Kidney capillary endothelial cell (primary cell): ENCODE measurements around the gene ADARB2.

ENCODE experiments used
- DNase-seq: peaks from one replicate; pipeline ENCODE4 v3.0.0-alpha.2; 2018; ENCODE audit warnings: low spot score

Gene ADARB2

DNA sequence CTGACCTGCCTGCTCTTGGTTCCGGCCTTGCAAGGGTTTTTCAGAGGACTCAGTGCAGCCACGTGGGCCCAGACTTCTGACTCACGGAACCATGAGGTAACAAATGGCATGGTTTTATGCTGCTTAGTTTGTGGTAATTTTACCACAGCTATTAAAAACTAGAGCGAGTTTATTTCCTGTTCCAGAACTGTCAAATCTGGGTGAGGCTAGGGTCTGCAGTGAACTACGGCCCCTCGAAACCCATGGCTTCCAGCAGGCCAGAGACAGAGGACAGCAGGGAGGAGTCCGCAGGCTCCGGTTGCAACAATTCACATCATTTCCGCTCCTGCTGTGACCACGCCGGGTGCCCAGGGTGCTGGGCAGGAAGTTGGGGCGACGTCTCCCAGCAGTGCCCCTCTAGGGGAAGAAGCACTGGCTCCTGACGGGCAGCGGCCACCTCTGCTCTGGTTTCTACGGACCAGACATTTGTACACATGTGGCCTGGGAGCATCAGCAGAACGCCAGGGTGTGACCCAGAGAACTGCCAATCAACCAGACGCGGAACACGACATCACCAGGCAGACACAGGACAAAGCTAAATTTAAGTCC lies 74.8 kb downstream of the ADARB2 start:
- no peak for DNase-seq

GRCh38 chr10:1661859-1662437 lies 75.4 kb downstream of the ADARB2 start:
- DNase-seq = no peak

DNA sequence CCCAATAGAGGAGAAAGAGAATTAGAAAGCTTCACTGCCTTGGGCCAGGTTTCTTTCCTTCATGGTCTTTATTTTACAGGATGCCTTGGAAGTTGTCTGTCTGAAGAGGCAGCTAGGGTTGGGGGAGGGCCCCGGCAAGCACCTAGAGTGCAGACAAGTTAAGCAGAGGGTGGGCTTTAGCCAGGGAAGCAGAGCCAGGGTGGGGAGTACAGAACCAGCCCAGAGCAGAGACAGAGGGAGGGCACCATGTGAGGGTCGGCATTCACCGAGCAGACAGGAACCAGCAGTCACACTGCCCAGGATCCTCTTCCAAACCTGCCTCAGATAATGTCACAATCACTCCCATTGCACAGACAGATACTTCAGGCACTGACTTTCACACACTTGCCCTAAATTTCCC lies 75.9 kb downstream of the ADARB2 start:
- no peak for DNase-seq

- no peak for DNase-seq
Observed at GRCh38 chr10:1660815-1661214, 76.5 kb downstream of the ADARB2 start.

GRCh38 chr10:1660386-1660785 lies 76.9 kb downstream of the ADARB2 start:
- DNase-seq = no peak

DNA sequence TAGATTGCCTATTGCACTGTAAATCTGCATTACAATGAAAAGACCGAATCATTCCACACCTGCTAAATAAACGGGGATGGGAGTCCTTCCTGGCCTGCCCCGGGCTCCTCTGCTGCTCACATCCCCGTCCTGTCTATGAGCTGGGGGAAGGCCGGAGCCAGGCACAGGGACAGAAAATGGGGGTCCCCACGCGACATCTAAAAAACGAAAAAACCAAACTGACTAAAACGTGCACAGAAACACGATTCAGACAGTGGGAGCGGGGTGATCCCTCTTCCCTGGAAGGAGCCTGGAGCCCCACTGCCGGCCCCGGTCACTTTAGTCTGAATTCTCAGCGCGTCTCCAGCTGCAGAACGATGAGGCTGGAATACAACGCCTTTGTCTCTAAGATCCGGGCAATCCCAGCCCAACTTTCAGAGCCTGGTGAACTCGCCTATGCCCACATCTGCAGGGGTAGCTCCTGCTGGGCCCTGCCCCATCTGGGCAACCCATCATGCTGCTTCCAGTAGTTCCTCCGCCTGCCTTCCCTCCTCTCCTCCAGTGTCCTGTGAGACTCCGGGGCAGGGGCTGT lies 78.0 kb downstream of the ADARB2 start:
- DNase-seq = no peak

DNA sequence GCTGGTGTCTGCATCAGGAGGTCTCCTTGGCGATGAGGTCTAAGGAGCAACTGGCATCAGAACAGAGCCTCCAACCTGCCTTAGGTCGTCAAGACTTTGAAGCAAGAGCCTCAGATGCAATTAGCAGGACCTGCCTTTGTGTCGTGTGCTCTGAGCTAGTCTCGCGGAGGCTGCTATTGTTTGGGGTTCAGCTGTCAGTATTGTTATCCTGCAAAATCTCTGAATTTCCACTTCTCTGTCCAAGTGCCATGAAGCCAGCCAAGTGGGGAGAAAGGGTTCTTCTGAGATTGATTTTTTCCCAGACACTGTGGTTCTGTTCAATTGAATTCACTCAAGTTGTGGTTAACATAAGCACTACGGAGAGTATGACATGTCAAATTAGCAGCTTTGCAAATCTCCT lies 78.7 kb downstream of the ADARB2 start:
- no peak for DNase-seq

- DNase-seq = no peak
Observed at GRCh38 chr10:1657479-1657878, 79.8 kb downstream of the ADARB2 start.

DNA sequence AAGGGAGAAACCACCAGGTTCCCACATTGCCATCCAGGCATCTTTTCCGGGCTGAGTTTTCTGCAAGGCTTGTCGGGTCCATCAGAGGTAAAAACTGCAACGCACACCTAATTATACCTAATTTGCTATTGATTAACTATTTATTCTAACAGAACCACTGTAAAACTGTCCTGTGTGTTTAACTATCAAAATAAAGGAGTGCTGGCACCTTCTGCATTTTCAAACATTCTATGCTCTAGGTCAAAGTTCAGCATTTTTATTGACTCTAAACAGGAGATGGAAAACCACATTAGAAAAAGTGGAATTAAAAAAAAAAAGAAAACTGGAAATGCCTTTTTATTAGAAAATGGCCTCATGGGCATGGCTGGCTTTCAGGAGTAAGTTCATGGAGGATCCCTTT lies 82.0 kb downstream of the ADARB2 start:
- DNase-seq = no peak

GRCh38 chr10:1654811-1655356 lies 82.4 kb downstream of the ADARB2 start:
- no peak for DNase-seq

DNA sequence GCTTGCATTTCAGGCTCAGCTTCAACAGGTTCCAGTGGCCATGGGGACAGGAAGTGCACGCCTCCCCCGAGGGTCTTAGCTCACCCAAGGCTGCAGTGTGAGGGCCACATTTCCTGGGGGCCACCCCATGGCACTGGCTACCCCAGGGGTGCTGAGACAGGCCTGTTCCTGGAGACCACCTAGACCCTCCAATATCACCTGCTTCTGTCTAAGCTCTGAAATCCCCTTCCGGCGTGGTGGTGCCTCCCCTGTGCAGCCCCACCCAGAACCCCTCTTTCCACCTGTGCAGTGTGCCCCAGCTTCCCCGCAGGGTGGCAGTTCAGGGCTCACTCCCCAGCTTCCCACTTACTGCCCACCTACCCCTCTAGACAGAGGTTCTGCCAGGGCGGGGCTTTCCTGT lies 83.1 kb downstream of the ADARB2 start:
- DNase-seq = no peak

- DNase-seq = no peak
Observed at GRCh38 chr10:1653321-1653720, 84.0 kb downstream of the ADARB2 start.

- DNase-seq = no peak
Observed at GRCh38 chr10:1652151-1652550, 85.2 kb downstream of the ADARB2 start.

- DNase-seq = no peak
Observed at GRCh38 chr10:1651270-1651966, 85.9 kb downstream of the ADARB2 start.

DNA sequence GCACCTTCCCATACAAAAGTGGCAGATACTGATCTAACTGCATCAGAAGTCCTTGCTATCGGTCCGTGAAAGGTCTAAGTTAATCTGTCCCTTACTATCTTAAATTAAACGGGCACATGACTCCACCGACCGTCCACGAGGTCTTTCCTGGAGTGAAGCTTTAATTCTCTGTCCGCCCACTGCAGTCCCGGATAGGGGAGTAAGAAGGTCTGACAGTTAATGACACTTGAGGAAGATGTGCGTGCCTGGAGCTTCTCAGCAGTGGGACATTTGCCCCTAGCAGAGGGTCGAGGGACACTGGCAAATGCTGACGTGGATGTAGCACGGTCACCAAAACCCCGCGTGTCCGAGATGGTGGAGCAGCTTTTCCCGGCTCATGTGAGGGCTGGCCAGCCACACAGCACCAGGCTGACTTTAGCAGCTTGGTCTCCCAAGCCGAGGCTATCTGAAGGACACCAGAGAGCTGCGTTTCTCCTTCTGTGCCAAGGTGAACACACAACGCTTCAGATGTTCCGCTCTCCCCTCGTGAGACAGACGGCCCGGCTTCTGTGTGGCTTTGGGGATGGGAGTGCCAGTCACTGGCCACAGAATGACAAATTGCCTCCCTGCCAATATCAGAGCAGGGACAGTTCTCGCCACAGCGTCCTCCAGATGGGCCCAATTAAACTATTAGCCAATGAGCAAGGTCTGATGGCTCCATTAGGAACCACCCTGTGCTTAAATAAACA lies 86.6 kb downstream of the ADARB2 start:
- no peak for DNase-seq

DNA sequence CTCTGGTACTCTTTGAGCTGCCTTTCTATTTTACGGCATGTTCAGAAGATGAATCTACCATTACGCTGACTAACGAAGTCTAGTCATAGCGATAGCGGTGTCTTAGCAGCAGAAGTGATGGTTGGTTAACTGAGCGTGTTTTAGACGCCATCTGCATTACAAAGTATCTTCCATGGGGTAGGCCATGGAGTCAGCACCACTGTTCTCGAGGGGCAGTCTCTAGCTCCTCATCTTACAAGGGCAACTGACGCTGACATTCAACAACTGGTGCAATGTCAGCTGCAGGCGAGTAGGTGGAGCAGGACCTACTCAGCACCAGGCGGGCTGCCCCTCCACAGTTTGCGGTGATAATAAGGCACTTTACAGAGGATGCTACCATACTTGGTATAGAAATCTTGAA lies 88.7 kb downstream of the ADARB2 start:
- no peak for DNase-seq

- no peak for DNase-seq
Observed at GRCh38 chr10:1646332-1646731, 91.0 kb downstream of the ADARB2 start.

- no peak for DNase-seq
Observed at GRCh38 chr10:1645896-1646295, 91.4 kb downstream of the ADARB2 start.

GRCh38 chr10:1644191-1644711 lies 93.1 kb downstream of the ADARB2 start:
- DNase-seq = no peak

DNA sequence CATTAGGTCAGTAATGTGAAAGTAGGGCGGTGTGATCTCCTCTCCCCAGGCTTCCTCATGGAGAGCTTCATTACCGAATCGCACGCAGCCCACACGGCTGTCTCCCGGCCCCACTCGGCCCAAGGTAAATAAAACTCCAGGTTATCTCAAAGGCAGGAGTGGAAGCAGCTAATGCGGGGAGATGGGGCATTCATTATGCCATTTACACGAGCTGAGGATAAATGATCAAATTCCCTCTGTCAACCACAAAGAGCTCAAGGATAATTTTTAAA lies 93.5 kb downstream of the ADARB2 start:
- DNase-seq = no peak

DNA sequence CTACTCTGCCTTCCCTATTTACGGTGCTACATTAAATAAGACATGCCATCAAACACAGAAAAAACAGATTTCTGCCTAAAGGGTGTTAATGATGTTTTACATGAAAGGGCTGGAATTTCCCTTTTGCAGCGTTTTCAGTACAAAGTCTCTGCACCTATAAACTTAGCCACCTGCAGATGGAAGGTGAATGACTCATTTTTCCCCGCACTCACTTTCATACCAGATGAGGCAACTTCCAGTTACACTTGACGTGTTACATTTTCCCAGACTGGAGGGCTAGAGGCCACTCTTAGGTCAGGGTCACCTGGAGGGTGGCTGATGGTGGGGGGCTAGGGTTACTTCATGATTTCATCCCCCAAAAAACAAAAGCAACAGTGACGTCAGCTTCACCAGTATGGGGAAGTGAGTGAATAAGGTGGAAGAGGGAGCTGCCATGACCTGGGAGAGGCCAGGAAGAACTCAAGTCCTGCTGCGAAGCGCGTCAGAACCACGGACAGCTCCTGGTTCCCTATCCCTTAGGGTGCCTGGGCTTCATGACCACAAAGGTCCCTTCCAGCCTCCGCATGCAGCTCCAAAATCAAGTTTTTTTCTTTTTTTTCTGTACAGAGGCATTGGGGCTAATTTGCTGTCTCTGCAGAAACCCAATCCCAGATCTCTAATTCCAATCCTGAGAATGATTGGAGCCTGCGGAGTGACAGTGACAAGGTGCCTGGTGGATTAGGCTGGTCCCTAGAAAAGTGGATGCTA lies 94.0 kb downstream of the ADARB2 start:
- DNase-seq = no peak
